ENCODE results near the gene RING1. TPM values are rescaled to one million over a fixed set of nuclear protein-coding genes. Genes with fewer than 3 reads are reported as not detected.

RING1 gene
- total and polyA plus RNA-seq, 2 experiments from 2014 or later = 6.4 to 16.0 TPM

GRCh38 chr6:33192671-33193602, 15.4 kb upstream of the RING1 start:
- Histone ChIP-seq H4K20me1 (replicated peaks; ENCODE audit: insufficient read depth) (peaks cover 1% of the 10 kb centered on the region), H3F3A (replicated peaks; ENCODE audit: low read depth) (0 out of 2 replicates have a peak, but pooled peaks cover 5% of the 10 kb centered on the region), H3K4me2 (peak overlapping the region; percentile 100), H3K79me2 (replicated peaks; ENCODE audit: insufficient read depth) (no peaks in the 10 kb centered on the region), H2AFZ (peak overlapping the region; percentile 100), H3K4me1 (ENCODE audit: insufficient read depth) (peaks cover 11% of the 10 kb centered on the region), H3K36me3 (ENCODE audit: insufficient read depth) (no peaks in the 10 kb centered on the region; the same call in 1 of the 2 replicates), H3K27ac (ENCODE audit: low read depth) (no peak overlapping the region), H3K27me3 (ENCODE audit: insufficient read depth) (peaks cover 27% of the 10 kb centered on the region), H3K4me3 (peak overlapping the region; percentile 94), H3K9me2 (ENCODE audit: insufficient read depth) (no peaks in the 10 kb centered on the region)
- DNase-seq (ENCODE audit: low spot score) = peak; percentile 68
- Mint-ChIP-seq H3K27me3 (ENCODE audit: insufficient read depth, low read depth, poor library complexity) (peaks cover 21% of the 10 kb centered on the region), H3K9me3 (no peaks in the 10 kb centered on the region), H3K27ac (no peak overlapping the region), H3K4me1 (peaks cover 22% of the 10 kb centered on the region), H3K36me3 (ENCODE audit: low read depth) (peaks cover 23% of the 10 kb centered on the region), H3K4me3 (peak overlapping the region; percentile 90)
- ATAC-seq = peak; percentile 55
- no peak for TF ChIP-seq REST (IDR thresholded peaks at IDR 0.05; ENCODE audit: unreplicated experiment)
- TF ChIP-seq NANOG (IDR thresholded peaks at IDR 0.05; ENCODE audit: borderline replicate concordance) = no peak
- TF ChIP-seq CTCF (conservative IDR thresholded peaks at IDR 0.05; ENCODE audit: low read depth in 2 of 2) = no peak
- TF ChIP-seq, protein P1, sequence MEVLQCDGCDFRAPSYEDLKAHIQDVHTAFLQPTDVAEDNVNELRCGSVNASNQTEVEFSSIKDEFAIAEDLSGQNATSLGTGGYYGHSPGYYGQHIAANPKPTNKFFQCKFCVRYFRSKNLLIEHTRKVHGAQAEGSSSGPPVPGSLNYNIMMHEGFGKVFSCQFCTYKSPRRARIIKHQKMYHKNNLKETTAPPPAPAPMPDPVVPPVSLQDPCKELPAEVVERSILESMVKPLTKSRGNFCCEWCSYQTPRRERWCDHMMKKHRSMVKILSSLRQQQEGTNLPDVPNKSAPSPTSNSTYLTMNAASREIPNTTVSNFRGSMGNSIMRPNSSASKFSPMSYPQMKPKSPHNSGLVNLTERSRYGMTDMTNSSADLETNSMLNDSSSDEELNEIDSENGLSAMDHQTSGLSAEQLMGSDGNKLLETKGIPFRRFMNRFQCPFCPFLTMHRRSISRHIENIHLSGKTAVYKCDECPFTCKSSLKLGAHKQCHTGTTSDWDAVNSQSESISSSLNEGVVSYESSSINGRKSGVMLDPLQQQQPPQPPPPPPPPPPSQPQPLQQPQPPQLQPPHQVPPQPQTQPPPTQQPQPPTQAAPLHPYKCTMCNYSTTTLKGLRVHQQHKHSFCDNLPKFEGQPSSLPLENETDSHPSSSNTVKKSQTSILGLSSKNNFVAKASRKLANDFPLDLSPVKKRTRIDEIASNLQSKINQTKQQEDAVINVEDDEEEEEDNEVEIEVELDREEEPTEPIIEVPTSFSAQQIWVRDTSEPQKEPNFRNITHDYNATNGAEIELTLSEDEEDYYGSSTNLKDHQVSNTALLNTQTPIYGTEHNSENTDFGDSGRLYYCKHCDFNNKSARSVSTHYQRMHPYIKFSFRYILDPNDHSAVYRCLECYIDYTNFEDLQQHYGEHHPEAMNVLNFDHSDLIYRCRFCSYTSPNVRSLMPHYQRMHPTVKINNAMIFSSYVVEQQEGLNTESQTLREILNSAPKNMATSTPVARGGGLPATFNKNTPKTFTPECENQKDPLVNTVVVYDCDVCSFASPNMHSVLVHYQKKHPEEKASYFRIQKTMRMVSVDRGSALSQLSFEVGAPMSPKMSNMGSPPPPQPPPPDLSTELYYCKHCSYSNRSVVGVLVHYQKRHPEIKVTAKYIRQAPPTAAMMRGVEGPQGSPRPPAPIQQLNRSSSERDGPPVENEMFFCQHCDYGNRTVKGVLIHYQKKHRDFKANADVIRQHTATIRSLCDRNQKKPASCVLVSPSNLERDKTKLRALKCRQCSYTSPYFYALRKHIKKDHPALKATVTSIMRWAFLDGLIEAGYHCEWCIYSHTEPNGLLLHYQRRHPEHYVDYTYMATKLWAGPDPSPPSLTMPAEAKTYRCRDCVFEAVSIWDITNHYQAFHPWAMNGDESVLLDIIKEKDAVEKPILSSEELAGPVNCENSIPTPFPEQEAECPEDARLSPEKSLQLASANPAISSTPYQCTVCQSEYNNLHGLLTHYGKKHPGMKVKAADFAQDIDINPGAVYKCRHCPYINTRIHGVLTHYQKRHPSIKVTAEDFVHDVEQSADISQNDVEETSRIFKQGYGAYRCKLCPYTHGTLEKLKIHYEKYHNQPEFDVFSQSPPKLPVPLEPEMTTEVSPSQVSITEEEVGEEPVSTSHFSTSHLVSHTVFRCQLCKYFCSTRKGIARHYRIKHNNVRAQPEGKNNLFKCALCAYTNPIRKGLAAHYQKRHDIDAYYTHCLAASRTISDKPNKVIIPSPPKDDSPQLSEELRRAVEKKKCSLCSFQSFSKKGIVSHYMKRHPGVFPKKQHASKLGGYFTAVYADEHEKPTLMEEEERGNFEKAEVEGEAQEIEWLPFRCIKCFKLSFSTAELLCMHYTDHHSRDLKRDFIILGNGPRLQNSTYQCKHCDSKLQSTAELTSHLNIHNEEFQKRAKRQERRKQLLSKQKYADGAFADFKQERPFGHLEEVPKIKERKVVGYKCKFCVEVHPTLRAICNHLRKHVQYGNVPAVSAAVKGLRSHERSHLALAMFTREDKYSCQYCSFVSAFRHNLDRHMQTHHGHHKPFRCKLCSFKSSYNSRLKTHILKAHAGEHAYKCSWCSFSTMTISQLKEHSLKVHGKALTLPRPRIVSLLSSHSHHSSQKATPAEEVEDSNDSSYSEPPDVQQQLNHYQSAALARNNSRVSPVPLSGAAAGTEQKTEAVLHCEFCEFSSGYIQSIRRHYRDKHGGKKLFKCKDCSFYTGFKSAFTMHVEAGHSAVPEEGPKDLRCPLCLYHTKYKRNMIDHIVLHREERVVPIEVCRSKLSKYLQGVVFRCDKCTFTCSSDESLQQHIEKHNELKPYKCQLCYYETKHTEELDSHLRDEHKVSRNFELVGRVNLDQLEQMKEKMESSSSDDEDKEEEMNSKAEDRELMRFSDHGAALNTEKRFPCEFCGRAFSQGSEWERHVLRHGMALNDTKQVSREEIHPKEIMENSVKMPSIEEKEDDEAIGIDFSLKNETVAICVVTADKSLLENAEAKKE (CRISPR knock-in tag; IDR thresholded peaks at IDR 0.05) = no peak
- TF ChIP-seq EZH2phosphoT487 (IDR thresholded peaks at IDR 0.05; ENCODE audit: unreplicated experiment) = no peak
- no peak for TF ChIP-seq ZNF114 (CRISPR knock-in tag; IDR thresholded peaks at IDR 0.05)
- TF ChIP-seq POLR2AphosphoS5 (IDR thresholded peaks at IDR 0.05; ENCODE audit: low read depth) = no peak
- no peak for TF ChIP-seq JUNB (IDR thresholded peaks at IDR 0.05; ENCODE audit: unreplicated experiment)
- TF ChIP-seq STAT1 (IDR thresholded peaks at IDR 0.05; ENCODE audit: unreplicated experiment) = no peak
- no peak for TF ChIP-seq EZH2 (IDR thresholded peaks at IDR 0.05; ENCODE audit: low read depth, unreplicated experiment)
- no peak for TF ChIP-seq ZNF331 (CRISPR knock-in tag; IDR thresholded peaks at IDR 0.05; ENCODE audit: low read depth)
- TF ChIP-seq CREB1 (CRISPR knock-in tag; IDR thresholded peaks at IDR 0.05; ENCODE audit: low read depth) = no peak
- TF ChIP-seq, protein P2, sequence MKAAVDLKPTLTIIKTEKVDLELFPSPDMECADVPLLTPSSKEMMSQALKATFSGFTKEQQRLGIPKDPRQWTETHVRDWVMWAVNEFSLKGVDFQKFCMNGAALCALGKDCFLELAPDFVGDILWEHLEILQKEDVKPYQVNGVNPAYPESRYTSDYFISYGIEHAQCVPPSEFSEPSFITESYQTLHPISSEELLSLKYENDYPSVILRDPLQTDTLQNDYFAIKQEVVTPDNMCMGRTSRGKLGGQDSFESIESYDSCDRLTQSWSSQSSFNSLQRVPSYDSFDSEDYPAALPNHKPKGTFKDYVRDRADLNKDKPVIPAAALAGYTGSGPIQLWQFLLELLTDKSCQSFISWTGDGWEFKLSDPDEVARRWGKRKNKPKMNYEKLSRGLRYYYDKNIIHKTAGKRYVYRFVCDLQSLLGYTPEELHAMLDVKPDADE (IDR thresholded peaks at IDR 0.05) = no peak

Data from GM23338 (cell line).